K562 (cell line): ENCODE data around the gene NISCH. TPM values are rescaled to one million over a fixed set of nuclear protein-coding genes. Genes with fewer than 3 reads are reported as not detected.

ENCODE experiments used
- ATAC-seq: fragments of 200-7000 bp; cut with Tn5 transposase; 3 replicates; pipeline ENCODE4 v1.9.1; 2020; ENCODE audit warnings: moderate library complexity
- BruUV-seq: library from RNA; stranded (reverse); fragments of 400-500 nt; replicated peaks from 2 replicates; lab custom pipeline; 2021; lab: Mats Ljungman, UMichigan
- CTCF ChIA-PET: fragments of 300-600 bp; formaldehyde crosslinking; extraction: SDS; loops from one replicate; lab custom pipeline; 2021; ENCODE audit warnings: low intra/inter-chr PET ratio; lab: Yijun Ruan, JAX
- POLR2A ChIA-PET: fragments of 300-600, 350-650 bp; sonication (Branson Sonifier 250); formaldehyde crosslinking; extraction: SDS; loops from one replicate; lab custom pipeline; 2021; ENCODE audit warnings: antibody characterized with exemption, inconsistent platforms; lab: Yijun Ruan, JAX
- DNase-seq, 4 experiments: peaks; one replicate each; pipeline versions ENCODE4 v3.0.0 to v3.0.0-alpha.2; 2011 to 2018; ENCODE audit warnings: low spot score in 3 of 4, mixed read lengths in 3 of 4; ENCODE audit errors: extremely low read depth in 1 of 4
- FAIRE-seq: peaks from 2 replicates; lab custom pipeline; 2011; peaks lifted over from hg19 to GRCh38; lab: Jason Lieb, UNC
- H2AFZ ChIP-seq: 2 replicates; pipeline ENCODE4 v1.6.0; 2011; ENCODE audit warnings: low read depth, low read length, control low read depth, inconsistent platforms
- H3K27ac ChIP-seq: fragments of 200-600 bp; 3 replicates; pipeline ENCODE4 v1.8.0; 2011; ENCODE audit warnings: low read depth, mild to moderate bottlenecking, control low read depth, inconsistent platforms, low read length, moderate library complexity, mixed read lengths; ENCODE audit errors: extremely low read depth
- H3K27me3 ChIP-seq, 2 experiments: fragments of 300-600 bp in 1 of 2; 2 replicates in 1 of 2; 3 replicates in 1 of 2; pipeline versions ENCODE4 v1.6.0 to v1.8.0; 2011; ENCODE audit warnings: inconsistent platforms in 2 of 2, low read length in 2 of 2, mild to moderate bottlenecking in 1 of 2, mixed read lengths in 1 of 2, moderate library complexity in 1 of 2; ENCODE audit not compliant: control insufficient read depth in 2 of 2, insufficient read depth in 2 of 2
- H3K36me3 ChIP-seq: fragments of 300-600 bp; 3 replicates; pipeline ENCODE4 v1.8.0; 2011; ENCODE audit warnings: mild to moderate bottlenecking, low read length, inconsistent platforms; ENCODE audit not compliant: control insufficient read depth, insufficient read depth
- H3K4me1 ChIP-seq, 2 experiments: fragments of 200-600 bp in 1 of 2; replicated peaks in 1 of 2; 2 replicates in 1 of 2; 3 replicates in 1 of 2; pipeline versions ENCODE4 v1.5.1 to v1.8.0; 2011; ENCODE audit warnings: inconsistent platforms in 2 of 2, low read length in 2 of 2, mild to moderate bottlenecking in 1 of 2, mixed read lengths in 1 of 2, moderate library complexity in 1 of 2; ENCODE audit not compliant: control insufficient read depth in 2 of 2, insufficient read depth in 2 of 2
- H3K4me2 ChIP-seq: 2 replicates; pipeline ENCODE4 v1.6.1; 2011; ENCODE audit warnings: low read length, control low read depth, inconsistent platforms, mixed read lengths; ENCODE audit not compliant: insufficient read depth
- H3K4me3 ChIP-seq: fragments of 200-600 bp; sonication (generic), shearing (Covaris generic); 2 replicates; pipeline ENCODE4 v1.5.1; 2016; ENCODE audit warnings: control low read depth, inconsistent platforms
- H3K79me2 ChIP-seq: fragments of 200-600 bp; 3 replicates; pipeline ENCODE4 v1.8.0; 2011; ENCODE audit warnings: low read length, inconsistent platforms; ENCODE audit not compliant: control insufficient read depth, insufficient read depth
- H3K9ac ChIP-seq, 2 experiments: 2 replicates each; pipeline versions ENCODE4 v1.6.0 to v1.6.1; 2011; ENCODE audit warnings: low read depth in 2 of 2, low read length in 2 of 2, control low read depth in 1 of 2, inconsistent platforms in 1 of 2, mild to moderate bottlenecking in 1 of 2, mixed read lengths in 1 of 2; ENCODE audit not compliant: insufficient read depth in 1 of 2
- H3K9me1 ChIP-seq: one replicate; pipeline ENCODE4 v1.6.0; 2011; ENCODE audit warnings: inconsistent platforms, mild to moderate bottlenecking, low read length, moderate library complexity; ENCODE audit not compliant: control insufficient read depth, insufficient read depth
- H3K9me3 ChIP-seq: replicated peaks from 2 replicates; pipeline ENCODE4 v1.5.1; 2011; ENCODE audit warnings: low read depth, low read length, inconsistent platforms; ENCODE audit not compliant: control insufficient read depth, insufficient read depth
- H4K20me1 ChIP-seq: replicated peaks from 2 replicates; pipeline ENCODE4 v1.6.1; 2011; ENCODE audit warnings: low read length, inconsistent platforms, mixed read lengths; ENCODE audit not compliant: control insufficient read depth, insufficient read depth
- SIN3A ChIP-seq, 2 experiments: fragments of 150-350 bp in 1 of 2; IDR thresholded peaks; 2 replicates each; pipeline ENCODE4 v1.6.1; 2011 to 2016; ENCODE audit warnings: borderline replicate concordance in 2 of 2, low read depth in 2 of 2, low read length in 2 of 2, mild to moderate bottlenecking in 2 of 2, moderate library complexity in 2 of 2; ENCODE audit not compliant: control insufficient read depth in 1 of 2
- ZNF274 ChIP-seq: IDR thresholded peaks from 2 replicates; pipeline ENCODE4 v1.6.1; 2011; ENCODE audit warnings: low read depth, mild to moderate bottlenecking, low read length, moderate library complexity, borderline replicate concordance
- WGBS: fragments of 100-300 bp; shearing (Covaris generic); methylation state at CpG from one replicate; pipeline ENCODE4 v1.1.6; 2016; ENCODE audit warnings: low coverage, mixed read lengths; ENCODE audit not compliant: insufficient coverage; ENCODE audit errors: missing lambda C conversion rate; 5-methylcytosine and 5-hydroxymethylcytosine counted together
- in situ Hi-C: fragments of 300-500 bp; cut with MboI; formaldehyde crosslinking; loops from 4 replicates; pipeline ENCODE4 v1.15.0; 2018; ENCODE audit warnings: inconsistent platforms, mixed read lengths
- intact Hi-C: fragments of 100-400 bp; cut with micrococcal nuclease; formaldehyde crosslinking; loops from 2 replicates; pipeline ENCODE4 v1.14.2; 2022
- polyA plus RNA-seq, 8 experiments: library from polyadenylated mRNA; depleted of rRNA in 4 of 8; stranded (reverse) in 5 of 8; unstranded in 3 of 8; fragments of >200 nt; fragmentation: Nextera tagmentation in 2 of 8; fragmentation: Illumina TruSeq in 1 of 8; extraction: Ambion mirVana in 2 of 8; extraction: Trizol in 1 of 8; gene quantifications; 2 replicates each; pipeline versions ENCODE4 v1.2.1 to v1.2.3, GENCODE V29; 2011 to 2014; ENCODE audit warnings: inconsistent platforms in 1 of 8, missing spikeins in 1 of 8
- total RNA-seq, 7 experiments: library from RNA; depleted of rRNA in 6 of 7; stranded (reverse); fragments of >200 nt in 6 of 7; fragmentation: Illumina TruSeq in 2 of 7; extraction: Trizol in 2 of 7; gene quantifications; 2 replicates each; pipeline versions ENCODE4 v1.2.1 to v1.2.3, GENCODE V29; 2011 to 2021; ENCODE audit warnings: low replicate concordance in 1 of 7

The NISCH gene
- total and polyA plus RNA-seq, 9 of the 15 experiments (the other 6 are each of a cell fraction or from before 2014, with no cell fraction given), result 0.44 to 43.5 (median 23.4) TPM

DNA sequence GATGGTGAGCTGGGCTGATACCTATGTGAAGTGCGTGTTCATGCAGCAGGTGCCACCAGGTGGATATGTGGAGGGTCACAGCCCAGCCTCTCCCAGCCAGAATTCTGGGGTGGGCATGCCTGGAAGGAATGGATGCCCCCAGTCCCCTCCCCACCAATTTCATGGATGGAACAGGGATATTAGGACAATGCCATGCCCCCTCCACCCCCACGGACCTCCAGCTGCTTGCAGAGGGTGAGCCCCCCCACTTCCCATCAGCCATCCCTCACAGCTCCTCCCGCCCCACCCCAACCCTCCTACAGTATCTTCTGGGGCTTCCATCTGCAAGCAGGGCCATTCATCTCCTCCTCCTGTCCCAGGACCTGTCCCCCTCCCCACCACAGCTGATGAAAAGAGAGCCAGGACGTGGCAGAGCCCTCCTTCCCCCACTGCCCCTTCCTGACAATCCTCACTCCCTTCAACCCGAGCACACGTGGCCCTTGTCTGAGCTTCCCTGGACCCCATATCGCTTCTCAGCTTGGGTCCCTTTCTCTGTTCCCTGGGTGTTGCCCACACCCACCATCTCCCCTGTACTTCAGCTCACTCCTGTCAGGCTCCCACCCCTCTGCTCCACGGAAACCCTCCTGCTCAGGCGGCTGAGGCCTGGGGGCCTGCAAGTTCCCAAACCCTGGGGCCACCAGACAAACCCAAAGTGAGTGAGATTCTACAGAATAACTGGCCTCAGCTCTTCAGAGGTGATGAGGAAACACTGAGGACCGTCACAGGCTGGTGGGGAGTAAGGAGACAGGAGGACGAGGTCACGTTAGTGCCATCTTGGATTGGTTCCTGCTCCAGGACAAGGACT lies 7.7 kb upstream of the NISCH start:
- H3K79me2 ChIP-seq, result no peaks in the 10 kb centered on the region
- H3K4me3 ChIP-seq, result no peak overlapping the region
- no TSS peak for BruUV-seq
- H2AFZ ChIP-seq, result no peak overlapping the region
- WGBS, result 40% methylated on average over 7 of the region's 12 CpGs
- intact Hi-C loops, result loop anchor here (1.0 to 5.0 kb wide), 5 partner anchors 19 to 445 kb away; no protein-coding TSS in a partner anchor
- in situ Hi-C loops, result loop anchor here (10.0 kb wide), 1 partner anchor 153 kb away; no protein-coding TSS in a partner anchor
- peak overlapping the region in 1 of 2 experiments; percentile 64; a peak in 2 of 4 replicates for H3K9ac ChIP-seq
- POLR2A ChIA-PET, result interaction anchor here (0.5 to 0.9 kb wide), 4 partner anchors 21 to 457 kb away, joined by 3 read pairs; no protein-coding TSS in a partner anchor
- H3K9me3 ChIP-seq, result no peaks in the 10 kb centered on the region
- TF ChIP-seq ZNF274 (no peak), SIN3A (IDR thresholded peaks at IDR 0.05; ENCODE audit: borderline replicate concordance in 2 of 2, control insufficient read depth in 1 of 2, low read depth in 2 of 2, low read length in 2 of 2) (no peak)
- TF ChIP-seq, all 486 proteins: peak for 0
- CTCF ChIA-PET, result interaction anchor here (0.9 to 1.7 kb wide), 4 partner anchors 19 to 202 kb away, joined by 3 to 7 read pairs (median 4); no protein-coding TSS in a partner anchor
- ATAC-seq (no peak), DNase-seq (no peak), FAIRE-seq (no peak)
- Histone ChIP-seq H3K4me1 (peaks cover 0 to 41% of the 10 kb centered on the region in 2 experiments; a peak in 2 of 5 replicates), H3K36me3 (no peaks in the 10 kb centered on the region), H3K9me1 (no peaks in the 10 kb centered on the region), H4K20me1 (no peaks in the 10 kb centered on the region), H3K27ac (no peak overlapping the region), H3K4me2 (no peak overlapping the region), H3K27me3 (peaks cover 0 to 4% of the 10 kb centered on the region in 2 experiments; a peak in 1 of 5 replicates)
